Stromal cell of bone marrow (primary cell): ENCODE data around the gene MYO9A.
"Not testable (repeated sequence)": the region's sequence is repeated elsewhere in the genome, so short reads cannot be mapped to it uniquely, and the experiment has no call there.

Experiments
- DNase-seq: peaks from one replicate; pipeline ENCODE4 v3.0.0-alpha.2; 2012; ENCODE audit warnings: low read depth

Gene MYO9A

GRCh38 chr15:72136170-72137051 lies 18.5 kb upstream of the MYO9A start:
- no peak for DNase-seq

- DNase-seq: no peak
These were observed 17.8 kb upstream of the MYO9A start for GRCh38 chr15:72135719-72136118.

DNA sequence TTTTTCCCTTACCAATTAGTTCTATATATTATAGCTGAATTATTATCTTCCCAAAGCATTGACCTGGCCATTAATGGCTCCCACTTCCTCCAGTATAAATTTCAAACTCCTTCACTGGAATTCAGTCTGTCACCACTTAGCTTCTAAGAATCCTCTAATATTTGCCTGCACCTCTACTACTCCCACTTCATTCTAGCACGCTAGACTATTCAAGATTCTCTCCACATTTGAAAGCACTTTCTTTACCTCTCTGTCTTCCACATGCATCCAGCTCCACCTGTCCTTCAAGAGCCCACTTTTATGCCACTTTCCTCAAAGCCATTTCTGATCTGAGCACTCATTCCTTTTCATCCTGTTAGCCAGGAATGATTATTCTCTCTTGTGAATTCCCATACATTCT lies 15.3 kb upstream of the MYO9A start:
- DNase-seq: no peak

DNA sequence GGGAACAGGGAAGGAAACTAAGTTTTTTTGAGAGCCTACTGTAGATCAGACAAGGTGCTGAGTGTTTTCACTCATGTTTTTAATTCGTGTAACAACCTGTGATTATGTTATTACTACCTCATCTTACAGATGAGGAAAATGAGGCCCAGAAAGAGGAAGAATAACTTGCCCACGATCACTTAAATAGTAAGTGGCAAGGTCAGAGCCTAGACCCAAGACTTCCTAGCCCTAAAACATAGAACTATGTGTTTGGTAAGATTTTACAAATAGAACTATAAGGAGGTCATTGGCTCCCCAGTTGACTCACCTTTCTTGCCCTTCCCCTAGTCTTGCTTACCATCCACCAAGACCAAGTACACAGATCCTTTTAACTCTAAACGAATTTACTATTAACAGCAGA lies 14.0 kb upstream of the MYO9A start:
- no peak for DNase-seq

GRCh38 chr15:72130272-72130671 lies 12.3 kb upstream of the MYO9A start:
- no peak for DNase-seq

DNA sequence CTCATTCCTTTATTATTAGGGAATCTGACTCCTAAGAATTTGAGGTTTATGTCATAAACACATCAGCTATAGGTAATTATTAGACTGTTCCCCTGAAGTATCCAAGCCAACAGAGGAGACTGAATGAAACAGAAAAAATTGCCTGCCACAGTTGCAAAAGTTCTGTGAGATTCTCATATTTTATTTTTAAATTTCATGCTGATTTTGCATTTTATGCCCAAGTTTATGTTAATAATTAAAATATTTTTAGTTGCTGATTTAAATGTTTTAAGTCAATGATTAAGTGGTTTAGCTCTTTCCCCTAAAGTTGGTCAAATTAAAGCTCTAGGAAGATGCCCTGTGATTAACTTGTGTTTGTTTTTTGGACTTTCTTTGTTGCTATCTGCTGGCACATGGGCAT lies 10.4 kb upstream of the MYO9A start:
- DNase-seq: no peak

DNA sequence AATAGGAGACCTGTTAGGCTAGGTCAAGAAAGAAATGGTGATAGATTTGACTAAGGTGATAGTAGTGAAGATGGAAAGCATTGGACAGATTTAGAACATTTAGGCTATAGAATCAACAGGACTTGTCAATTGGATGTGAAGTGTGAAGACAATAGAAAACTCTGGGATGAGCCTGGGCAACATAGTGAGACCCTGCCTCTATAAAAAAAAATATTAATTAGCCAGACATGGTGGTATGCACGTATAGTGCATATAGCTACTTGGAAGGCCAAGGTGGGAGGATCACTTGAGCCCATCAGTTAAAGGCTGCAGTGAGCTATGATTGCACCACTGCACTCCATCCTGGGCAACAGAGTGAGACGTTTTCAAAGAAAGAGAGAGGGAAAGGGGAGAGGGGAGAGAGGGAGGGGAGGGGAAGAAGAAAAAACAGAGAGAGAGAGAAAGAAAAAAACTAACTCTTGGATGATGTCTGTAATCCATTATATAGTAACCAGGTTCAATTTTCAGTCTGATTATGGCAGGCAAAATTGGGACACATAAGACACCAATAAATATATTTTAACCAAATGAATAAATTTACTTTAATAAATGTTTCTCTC lies 9.9 kb upstream of the MYO9A start:
- DNase-seq: no peak

DNA sequence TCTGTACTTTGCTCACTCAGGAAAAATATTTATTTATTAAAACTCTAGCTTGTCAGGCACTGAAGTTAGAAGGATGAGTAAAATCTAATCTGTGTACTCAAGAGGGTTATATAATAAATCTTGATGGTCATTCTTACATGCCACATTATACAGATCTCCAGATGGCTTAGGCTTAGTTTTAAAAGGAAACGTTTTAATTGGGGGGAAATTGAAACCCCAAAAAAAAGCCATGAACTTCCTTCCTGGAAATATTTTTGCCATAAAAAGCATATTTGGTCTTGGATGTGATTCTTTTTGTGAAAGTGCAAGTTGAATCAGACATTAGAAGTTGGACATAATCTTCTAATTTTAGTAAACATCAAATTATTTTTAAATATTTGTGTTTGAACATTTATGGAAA lies 6.3 kb upstream of the MYO9A start:
- no peak for DNase-seq

- DNase-seq: peak; percentile 57
These were observed 399 bp downstream of the MYO9A start for GRCh38 chr15:72117486-72118016.

- DNase-seq: no peak
These were observed 1.0 kb downstream of the MYO9A start for GRCh38 chr15:72116731-72117485.

DNA sequence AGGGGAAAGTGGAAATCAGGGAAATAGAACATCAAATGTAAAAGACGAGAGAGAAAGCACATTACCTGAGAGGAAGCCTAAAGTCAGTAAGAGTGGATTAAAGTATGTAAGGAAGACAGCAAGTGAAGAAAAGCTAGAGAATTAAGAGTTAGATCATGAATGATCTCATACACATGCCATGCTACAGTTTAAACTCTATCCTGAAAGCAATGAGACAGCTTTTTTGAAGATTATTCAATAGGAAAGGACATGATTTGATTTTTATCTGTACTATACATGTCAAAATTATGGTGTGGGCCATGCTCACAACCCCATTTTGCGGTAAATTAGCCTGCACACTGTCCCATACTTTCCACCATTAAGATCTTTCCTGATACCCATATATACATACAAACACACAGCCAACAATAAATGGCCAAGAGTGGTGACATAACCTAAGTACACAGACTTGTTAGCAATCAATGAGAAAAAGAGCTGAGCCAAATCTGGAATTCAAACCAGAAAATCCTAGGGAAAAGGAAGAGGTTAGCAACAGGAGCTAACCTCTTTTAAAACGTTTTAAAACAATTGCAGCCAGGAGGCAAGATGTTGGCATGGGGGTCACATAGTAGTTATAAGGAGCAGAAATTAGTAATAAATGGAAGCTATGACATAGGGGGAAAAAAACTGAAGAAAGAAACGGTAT lies 4.5 kb downstream of the MYO9A start:
- DNase-seq: no peak

GRCh38 chr15:72112805-72113204 lies 5.1 kb downstream of the MYO9A start:
- no peak for DNase-seq

DNA sequence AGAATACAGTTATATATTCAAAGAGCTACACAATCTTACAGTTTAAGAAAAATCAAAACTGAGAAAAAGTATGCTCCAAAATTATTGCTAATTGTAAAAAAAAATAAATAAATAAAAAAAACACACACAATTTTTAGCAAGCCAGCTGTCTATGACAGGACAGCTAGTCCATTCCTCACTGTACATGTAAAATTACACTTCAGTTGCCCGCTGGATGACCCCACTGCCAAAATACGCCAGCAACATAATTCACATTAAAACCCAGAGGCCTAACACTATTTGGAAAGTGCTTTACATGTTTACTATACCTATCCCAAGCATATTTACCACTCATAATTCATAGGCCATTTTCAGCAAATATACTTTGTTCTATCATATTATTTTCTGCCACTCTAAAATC lies 5.8 kb downstream of the MYO9A start:
- no peak for DNase-seq

GRCh38 chr15:72110355-72110754 lies 7.6 kb downstream of the MYO9A start:
- no peak for DNase-seq

- no peak for DNase-seq
These were observed 11.9 kb downstream of the MYO9A start for GRCh38 chr15:72106068-72106467.

DNA sequence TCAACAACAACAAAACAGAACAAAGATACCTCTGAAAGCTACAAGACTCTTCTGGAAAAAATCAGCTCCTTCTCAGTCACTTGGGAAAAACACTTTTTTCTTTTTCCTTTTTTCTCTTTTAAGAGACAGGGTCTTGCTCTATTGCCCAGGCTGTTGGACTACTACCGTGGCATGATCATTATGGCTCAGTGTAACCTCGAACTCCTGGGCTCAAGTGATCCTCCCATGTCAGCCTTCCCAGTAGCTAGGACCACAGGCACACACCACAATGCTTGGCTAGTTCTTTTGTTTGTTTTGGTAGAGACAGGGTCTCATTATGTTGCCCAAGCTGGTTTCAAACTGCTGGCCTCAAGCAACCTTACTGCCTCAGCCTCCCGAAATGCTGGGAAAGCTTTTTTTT lies 12.8 kb downstream of the MYO9A start:
- no peak for DNase-seq

GRCh38 chr15:72100551-72100950 lies 17.4 kb downstream of the MYO9A start:
- DNase-seq: not testable (repeated sequence)

GRCh38 chr15:72099155-72099554 lies 18.8 kb downstream of the MYO9A start:
- DNase-seq: no peak

DNA sequence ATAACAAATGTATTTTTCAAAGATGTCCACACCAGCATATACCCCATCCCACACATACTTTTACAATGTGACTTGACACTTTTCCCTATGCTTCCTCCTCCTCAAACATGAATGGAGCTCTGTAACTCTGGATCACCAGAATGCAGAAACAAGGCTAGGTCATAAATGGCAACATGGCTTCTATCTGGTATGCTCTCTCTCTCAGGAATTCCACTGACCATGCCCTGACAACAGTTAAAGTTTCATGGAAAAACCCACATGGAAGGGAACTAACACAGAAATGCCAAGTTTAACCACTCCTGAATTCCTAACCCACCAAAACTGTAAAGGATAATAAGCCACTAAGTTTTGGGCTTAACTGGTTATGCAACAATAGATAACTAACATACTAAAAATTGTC lies 19.9 kb downstream of the MYO9A start:
- DNase-seq: no peak

DNA sequence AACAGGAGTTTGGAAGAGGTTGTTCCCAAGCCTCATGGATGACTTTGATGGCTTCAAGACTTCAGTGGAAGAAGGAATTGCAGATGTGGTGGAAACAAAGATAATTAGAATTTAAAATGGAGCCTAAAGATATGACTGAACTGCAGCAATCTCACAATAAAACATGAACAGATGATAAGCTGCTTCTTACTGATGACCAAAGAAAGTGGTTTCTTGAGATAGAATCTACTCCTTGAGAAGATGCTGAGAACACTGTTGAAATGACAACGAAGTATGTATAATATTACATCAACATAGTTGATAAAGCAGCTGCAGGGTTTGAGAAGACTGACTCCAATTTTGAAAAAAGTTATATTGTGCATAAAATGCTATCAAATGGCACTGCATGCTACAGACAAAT lies 21.2 kb downstream of the MYO9A start:
- no peak for DNase-seq

DNA sequence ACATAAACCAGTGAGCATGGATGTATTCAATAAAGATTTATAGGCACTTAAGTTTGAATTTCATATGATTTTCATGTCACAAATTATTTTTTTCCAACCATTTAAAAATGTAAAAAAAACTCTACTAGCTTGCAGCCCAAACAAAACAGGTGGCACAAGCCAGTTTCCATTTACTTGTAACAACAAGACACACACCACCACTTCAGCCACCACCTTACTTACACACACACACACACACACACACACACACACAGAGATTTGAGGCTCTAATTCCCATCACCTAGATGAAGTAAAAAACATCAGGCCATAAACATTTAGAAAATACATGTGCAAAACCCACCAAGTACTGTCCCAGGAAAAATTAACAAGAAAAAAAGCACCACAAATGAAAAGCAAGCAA lies 25.3 kb downstream of the MYO9A start:
- DNase-seq: no peak

DNA sequence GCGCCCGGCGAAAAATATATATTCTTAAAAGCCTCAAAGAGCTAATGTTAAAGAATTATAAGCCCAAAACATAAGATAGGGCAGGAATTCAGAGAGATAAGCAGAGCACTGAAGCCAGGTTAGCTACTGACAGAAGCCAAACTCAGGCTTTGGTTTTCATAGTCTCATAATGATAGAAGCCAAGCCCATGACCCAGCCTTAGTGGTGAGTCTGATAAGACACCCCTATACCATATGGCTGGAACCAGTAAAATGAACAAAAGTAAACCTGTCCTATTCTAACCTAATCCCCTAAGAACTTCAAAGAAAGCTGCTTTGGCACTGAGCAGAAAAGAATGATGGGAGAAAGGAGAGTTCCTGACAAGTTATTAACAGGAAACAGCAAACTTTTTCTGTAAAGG lies 25.9 kb downstream of the MYO9A start:
- DNase-seq: no peak
